Posterior cingulate gyrus (tissue), 11 donors: ENCODE results near the gene CC2D2B.
A peak's percentile ranks its signal among the peaks of the same experiment; 100 is the strongest.
"Not testable (repeated sequence)": the region's sequence is repeated elsewhere in the genome, so short reads cannot be mapped to it uniquely, and the experiment has no call there.

Experiments used
- DNase-seq, 10 donors: peaks; one replicate each; pipeline versions ENCODE4 v3.0.0 to v3.0.0-alpha.2; 2020 to 2021; ENCODE audit warnings: mixed read lengths in 3 of 10
- intact Hi-C: fragments of 100-400 bp; cut with DNase I; formaldehyde crosslinking; loops from one replicate; pipeline ENCODE4 v1.15.1; 2023

The CC2D2B gene, protein sequence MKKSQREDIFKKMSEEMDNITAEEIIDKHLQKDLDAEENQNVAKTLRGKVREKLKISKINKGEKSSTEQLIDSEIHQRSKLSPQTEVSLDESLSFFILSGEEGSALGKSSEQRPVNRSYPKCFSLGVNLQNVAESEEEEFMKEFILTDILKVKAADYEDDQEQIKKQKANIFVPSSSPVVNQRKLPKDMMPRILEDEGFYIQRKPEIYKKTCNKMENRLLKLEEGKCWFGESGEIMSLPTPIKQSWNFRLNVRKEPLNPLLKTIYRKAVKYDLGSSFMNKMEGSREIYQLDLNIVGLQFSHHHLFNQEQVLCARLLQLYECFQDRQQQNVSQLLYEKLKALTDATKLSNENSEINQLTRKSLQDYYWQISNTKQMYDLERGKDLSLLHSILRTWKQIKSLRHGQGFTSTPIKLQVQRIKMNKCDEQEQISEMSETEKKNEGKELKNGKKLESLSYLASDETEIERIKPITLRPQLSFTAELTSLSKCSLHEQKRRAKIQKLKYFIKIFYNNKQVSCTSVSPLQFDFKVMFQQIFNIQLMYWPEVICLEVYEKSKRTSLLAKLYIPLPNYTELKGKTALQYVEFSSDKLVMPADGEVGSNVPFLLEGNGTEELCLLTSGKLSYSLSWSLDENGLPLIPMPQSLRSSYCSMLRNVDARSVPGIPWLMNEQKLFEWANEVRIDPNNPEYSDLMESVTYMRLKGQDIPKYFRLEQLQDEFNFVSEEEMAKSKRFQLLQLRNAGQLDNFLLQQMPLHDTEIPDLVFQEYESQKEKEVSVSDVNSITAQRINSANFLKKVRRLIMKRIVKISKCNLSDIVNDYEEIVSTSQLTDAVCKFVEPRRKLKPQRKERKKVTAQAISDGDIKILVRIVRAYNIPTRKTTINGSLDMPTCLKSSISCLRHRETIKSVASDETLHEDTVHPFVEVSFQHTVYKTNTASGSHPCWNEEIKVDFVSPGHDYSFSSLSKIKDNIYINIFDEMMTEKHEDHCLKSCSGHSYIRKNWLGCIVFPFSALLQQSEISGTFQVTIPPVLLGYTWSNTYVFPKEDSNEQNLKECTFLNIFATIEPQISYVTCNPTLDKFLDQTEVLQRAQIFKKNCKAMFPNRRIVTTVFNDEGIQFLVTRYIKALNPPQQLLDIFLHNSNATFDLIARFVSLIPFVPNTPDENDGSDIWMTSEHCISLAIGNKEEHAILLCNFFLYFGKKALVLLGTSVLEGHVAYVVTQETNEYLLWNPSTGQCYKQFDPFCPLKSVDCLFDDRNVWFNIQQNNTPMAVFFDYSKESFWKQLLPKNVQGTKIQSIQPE (N-terminal part only)

GRCh38 chr10:95907456-95908253, at the start of gene CC2D2B:
TSS of gene CC2D2B (plus strand) at chr10:95907975. CDS start at chr10:95911324, 3,349 bp downstream.
- intact Hi-C loops, result loop anchor here (2.0 to 5.0 kb wide), 2 partner anchors 183 to 215 kb away; partner anchors contain the start of gene TCTN3
- peak; percentile 81 to 98 (median 87) for DNase-seq

GRCh38 chr10:95860166-95860940, 47.4 kb upstream of the CC2D2B start:
- intact Hi-C loops, result no loop called here
- DNase-seq, result peak in 1 of 10 donors; percentile 58

DNA sequence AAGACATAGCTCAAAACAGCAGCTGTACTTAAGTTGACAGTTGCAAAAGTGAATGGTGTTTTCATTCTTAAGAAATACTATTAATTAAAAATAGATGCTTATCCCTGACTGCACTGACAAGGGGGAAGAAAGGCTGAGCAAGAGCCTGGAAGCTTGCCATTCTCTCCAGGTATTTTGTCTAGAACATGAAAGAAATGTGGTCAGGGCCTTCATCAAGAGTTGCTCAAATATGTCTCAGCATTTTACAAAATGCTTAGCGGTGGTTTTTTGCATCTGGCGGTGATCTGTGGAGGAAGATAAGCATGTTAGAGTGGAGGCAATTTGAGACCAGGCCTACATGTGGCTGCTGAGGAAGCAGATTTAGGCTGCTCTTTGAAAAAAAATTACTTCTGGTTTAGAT, 46.4 kb upstream of the CC2D2B start:
- intact Hi-C loops, result no loop called here
- DNase-seq, result no peak

DNA sequence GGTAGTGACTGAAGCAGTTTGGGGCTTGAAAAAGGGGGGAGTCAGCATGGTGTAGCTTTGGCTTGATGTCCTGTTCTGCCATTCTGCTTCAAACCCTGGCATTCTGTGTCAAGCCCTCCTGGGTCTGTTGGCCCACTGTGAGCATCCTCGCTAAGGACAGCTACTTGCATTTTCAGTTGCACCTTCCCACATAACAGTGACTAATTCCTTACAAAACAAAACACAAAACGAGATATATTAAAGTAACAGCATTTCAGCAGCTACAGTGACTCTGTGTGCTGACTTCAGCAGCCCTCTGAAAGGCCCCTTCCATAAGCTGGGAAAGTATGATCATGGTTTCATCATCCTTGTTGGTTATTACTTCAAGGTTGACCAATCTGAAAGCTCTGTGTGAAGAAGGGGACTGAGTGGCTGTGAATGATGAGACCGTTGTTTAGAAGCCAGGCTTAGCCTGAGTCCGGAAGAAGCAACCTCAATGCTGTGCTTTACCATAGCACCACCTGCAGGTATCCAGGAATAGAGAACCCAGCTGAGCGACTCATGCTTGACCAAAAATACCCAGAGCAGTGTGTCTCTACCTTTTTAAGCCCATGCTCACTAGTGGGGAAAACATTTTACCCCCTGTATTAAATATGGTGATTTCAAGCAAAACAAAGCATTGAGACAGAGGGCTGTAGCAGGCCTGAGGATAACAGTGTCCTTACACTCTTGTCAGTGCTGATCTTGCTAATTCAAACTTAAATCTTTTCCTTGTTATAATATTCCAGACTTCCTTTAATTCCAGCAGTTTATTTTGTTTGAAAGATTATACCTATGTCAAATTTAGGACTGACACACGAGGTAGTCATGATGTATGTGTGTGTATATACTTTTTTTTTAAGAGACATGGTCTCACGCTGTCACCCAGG, 42.6 kb upstream of the CC2D2B start:
- DNase-seq, result peak in 6 of 10 donors; percentile 9 to 85 (median 36)
- intact Hi-C loops, result loop anchor here (1.0 kb wide), 1 partner anchor 171 kb away; no protein-coding TSS in a partner anchor

- peak in 1 of 10 donors; percentile 55 for DNase-seq
- intact Hi-C loops, result loop anchor here (1.0 kb wide), 1 partner anchor 172 kb away; no protein-coding TSS in a partner anchor
Observed at GRCh38 chr10:95865814-95866466, 41.8 kb upstream of the CC2D2B start.

- intact Hi-C loops, result no loop called here
- no peak for DNase-seq
Observed at GRCh38 chr10:95866467-95866842, 41.3 kb upstream of the CC2D2B start.

- intact Hi-C loops, result no loop called here
- DNase-seq, result no peak
Observed at GRCh38 chr10:95867866-95868265, 39.9 kb upstream of the CC2D2B start.

DNA sequence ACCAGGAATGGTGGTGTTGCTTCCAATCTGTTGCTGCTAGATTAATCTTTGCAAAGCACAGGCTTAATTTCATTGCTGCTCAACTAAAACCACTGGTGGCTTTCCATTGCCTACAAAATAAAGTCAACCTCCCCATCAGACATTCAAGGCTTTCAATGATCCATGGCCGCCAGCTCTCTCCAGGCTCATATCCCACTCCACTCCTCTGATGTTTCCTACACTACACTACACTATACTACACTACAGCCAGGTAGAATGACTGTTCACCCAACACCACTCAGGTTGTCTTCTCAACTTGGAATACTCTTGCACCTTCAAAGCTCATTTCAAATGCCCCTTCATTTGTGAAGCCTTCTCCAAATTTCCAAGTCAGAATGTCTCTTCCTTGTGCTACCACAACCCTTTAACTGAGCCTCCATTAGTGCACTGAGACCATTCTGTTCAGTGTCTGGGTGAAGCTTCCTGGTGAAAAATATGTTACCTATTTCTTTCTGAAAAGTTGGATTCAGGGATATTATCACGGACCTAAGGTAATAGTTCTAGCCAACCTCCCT, 35.5 kb upstream of the CC2D2B start:
- no peak for DNase-seq
- intact Hi-C loops, result no loop called here

GRCh38 chr10:95873139-95873538, 34.6 kb upstream of the CC2D2B start:
- no peak for DNase-seq
- intact Hi-C loops, result no loop called here

DNA sequence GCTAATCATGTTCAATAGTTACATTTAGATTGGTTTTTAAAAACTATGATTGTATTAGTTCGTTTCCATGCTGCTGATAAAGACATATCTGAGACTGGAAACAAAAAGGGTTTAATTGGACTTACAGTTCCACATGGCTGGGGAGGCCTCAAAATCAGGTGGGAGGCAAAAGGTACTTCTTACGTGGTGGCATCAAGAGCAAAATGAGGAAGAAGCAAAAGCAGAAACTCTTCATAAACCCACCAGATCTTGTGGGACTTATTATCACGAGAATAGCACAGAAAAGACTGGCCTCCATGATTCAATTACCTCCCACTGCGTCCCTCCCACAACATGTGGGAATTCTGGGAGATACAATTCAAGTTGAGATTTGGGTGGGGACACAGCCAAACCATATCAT, 34.1 kb upstream of the CC2D2B start:
- DNase-seq, result no peak
- intact Hi-C loops, result no loop called here

- DNase-seq, result peak in 1 of 10 donors; percentile 62
- intact Hi-C loops, result not testable (repeated sequence)
Observed at GRCh38 chr10:95874783-95875182, 33.0 kb upstream of the CC2D2B start.

DNA sequence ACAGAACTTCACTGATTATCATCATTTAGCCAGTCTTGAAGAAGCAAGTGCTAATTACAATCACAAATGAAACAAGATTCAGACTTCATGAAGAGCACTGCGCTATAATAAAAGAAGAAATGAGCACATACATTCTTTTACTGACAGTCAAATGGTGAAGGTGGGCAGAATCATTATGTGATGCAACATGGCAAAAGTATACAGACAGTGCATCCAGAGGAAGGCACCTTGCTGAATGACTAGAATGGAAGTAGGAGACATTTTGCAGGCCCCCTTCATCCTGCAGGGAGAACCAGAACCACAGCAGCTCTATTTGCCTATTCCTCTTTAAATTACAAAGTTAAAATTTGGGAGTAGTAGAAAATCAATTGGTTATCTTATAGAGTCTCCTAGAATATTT, 31.0 kb upstream of the CC2D2B start:
- DNase-seq, result no peak
- intact Hi-C loops, result no loop called here

- no peak for DNase-seq
- intact Hi-C loops, result no loop called here
Observed at GRCh38 chr10:95877881-95878280, 29.9 kb upstream of the CC2D2B start.

DNA sequence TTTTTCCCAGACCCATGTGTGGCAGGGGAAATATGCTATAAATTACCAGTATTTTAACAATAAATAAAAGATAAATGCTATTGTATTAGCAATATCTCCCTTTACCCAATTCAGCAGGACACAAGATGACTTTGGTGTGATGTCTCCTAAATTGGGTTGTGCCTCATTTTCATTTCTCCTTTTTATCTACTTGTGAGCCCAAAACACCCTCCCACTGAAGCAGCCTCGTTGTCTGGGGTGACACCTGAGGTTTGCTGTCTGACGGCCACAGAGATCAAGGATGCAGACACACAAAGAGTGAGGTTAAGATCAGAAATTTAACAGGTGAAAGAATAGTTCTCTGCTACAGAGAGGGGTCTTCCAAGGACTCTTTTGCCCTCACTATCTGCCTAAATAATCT, 27.1 kb upstream of the CC2D2B start:
- no peak for DNase-seq
- intact Hi-C loops, result no loop called here

- no peak for DNase-seq
- intact Hi-C loops, result no loop called here
Observed at GRCh38 chr10:95881316-95881715, 26.5 kb upstream of the CC2D2B start.

DNA sequence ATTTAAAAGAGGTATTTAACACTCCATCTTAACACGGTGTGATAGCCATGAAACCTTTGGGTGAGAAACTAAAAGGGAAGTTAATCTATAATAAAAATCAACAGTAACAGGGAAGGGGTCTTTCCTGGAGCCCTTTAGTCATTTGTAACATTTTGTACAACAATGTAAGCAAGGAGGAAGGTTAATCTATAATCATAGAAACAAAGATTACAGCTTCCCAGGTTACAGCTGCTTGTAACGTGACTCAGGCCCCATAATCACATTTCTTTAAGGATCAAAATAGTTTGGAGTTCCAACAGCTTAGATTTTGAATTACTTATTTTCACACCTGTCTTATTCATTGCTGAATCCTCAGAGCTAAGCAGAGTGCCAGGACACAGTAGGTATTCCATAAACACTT, 17.9 kb upstream of the CC2D2B start:
- intact Hi-C loops, result no loop called here

More for the DNA sequence above, 17.9 kb upstream of the CC2D2B start:
- DNase-seq, result no peak
